CD4-positive, alpha-beta T cell treated with Interferon alpha-2 for 1 hour (primary cell): ENCODE measurements around the gene CHST11.

Experiments used
- DNase-seq, 2 donors: peaks; one replicate each; pipeline ENCODE4 v3.0.0-alpha.2; 2020 to 2022

CHST11 gene

DNA sequence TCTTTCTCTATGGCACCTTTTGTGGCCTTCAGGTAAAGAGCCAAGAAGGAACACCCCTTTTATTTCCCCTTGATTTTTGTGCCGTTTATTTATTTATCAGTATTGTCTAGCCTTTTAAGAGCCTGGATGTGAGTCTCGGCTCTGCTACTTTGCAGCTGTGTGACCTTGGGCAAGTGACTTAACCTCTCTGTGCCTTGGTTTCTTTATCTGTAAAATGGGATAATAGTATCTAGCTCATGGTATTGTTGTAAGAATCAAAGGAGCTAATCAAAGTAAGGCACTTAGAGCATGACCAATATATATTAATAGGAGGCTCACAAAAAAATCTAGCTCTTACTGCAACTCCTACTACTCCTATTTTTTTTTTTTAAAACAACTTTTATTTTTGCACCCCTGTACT lies 179.7 kb downstream of the CHST11 start:
- no peak for DNase-seq

DNA sequence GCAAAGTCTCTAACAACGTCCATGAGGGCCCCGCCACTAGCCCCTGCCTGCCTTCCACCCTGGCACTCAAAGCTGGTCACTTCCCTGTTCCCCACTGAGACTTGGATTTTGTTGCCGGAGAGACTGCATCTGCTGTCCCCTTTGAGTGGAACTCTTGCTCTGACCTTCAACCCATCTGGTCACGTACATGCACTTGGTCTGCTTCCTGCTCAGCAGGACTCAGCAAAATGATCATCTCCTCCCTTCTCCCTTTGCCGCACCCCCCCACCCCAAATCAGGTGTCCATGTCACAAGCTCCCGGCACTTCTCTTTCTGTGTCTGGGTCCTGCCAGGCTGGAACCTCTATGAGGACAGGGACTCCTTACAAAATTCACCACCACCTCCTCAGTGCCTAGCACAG lies 180.9 kb downstream of the CHST11 start:
- peak in 1 of 2 donors; percentile 12 for DNase-seq

DNA sequence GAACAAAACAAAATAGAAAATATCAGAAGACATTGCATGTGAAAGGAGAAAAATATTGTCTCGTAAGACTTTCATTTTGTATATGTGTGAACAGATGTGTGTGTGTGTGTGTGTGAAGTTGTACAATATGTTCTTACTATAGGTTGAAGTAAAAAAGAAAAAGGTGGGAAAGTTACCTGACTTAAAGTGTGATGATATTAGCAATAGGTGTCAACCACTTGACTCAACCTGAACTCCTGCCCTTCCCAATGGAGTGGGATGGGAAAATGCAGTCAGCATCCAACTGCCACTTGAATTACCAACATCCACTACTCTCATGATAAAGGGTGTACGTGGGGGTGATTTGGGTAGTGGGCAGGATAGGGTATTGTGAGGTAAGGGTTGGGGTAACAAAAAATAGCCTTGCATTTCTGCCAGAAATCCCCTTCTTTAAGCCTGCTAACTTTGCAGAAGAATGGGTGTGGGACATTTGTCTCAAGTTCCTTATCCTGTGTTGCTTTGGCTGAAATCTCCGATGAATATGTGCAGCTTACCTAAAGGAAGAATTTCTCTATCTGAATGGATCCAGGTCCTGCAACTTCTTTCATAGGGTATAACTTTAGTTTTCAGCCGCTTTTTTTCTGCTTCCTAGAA lies 181.6 kb downstream of the CHST11 start:
- no peak for DNase-seq

DNA sequence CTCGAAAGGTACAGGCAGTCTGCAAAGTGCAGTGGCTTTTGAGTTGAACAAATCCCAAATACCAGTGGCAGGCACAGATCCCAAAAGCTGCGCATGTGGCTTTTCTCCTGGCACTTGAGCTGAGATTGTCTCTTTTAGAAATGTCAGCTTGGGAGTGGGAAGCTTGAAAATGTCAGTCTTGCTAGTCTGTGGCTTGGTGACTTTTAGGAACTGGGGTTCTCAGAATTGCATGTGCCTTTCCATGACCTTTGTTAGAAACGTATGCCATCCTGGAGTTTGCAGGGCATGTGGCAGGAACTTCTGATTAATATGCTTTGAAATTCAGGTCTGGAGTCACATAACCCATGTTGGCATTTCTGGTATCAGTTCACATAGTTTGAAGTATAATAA lies 182.1 kb downstream of the CHST11 start:
- no peak for DNase-seq

DNA sequence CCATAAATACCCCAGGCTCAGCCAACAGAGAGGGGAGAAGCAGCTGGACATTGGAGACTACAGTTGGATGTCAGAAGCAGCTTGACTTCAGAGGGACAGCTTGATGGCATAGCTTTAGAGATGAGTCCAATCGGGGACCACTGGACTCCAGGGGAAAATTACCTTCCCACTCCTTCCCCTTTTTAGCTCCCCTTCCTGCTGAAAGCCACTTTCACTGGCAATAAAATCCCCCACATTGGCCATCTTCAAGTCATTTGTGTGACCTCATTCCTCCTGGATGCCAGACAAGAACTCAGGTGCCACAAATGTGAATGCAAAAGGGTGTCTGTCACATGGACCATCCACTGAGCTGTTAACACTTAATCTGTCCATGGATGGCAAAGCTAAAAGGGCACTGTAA lies 184.2 kb downstream of the CHST11 start:
- DNase-seq, result no peak

DNA sequence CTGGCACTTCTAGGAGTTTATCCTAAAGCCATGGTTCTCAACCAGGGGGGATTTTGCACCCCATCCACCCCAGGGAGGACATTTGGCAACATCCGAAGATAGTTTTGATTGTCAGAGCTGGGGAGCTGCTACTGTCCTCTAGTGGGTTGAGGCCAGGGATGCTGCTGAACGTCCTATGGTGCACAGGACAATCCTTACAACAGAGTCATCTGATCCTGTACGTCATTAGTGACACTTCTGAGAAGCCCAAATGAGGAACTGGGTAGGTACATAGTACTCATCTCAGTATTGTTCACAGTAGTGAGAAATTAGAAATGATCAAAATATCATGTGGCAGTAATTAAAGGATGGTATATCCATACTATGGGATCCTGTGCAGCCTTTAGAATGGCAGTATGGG lies 185.1 kb downstream of the CHST11 start:
- DNase-seq, result peak; percentile 20 to 60

DNA sequence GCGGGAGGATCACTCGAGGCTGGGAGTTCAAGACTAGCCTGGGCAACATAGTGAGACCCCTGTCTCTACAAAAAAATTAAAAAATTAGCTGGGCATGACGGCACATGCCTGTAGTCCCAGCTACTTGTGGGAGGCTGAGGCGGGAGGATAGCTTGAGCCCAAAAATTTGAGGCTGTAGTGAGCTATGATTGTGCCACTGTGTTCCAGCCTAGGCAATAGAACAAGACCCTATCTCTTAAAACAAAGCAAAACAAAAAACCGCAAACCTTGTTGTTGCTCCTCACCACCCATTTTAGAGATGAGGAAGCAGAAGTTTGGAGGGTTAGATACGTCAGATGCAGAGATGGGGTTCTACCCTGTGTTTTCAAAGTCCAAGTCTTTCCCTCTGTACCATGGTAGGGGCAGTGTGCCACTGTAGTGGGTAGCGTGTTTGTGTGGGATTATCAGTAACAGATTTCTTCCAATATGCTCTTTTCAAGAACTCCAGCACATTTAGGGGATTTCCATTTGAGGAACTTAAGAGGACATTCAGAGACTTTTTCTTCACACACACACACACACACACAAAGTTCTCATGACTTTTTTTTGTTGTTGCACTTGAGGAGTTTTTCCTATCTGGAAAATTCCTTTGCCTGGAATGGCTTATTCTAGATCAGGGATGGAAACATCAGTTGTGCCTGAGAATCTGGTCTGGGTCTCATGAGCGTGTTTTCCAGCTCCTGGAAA lies 186.5 kb downstream of the CHST11 start:
- peak in 1 of 2 donors; percentile 20 for DNase-seq

DNA sequence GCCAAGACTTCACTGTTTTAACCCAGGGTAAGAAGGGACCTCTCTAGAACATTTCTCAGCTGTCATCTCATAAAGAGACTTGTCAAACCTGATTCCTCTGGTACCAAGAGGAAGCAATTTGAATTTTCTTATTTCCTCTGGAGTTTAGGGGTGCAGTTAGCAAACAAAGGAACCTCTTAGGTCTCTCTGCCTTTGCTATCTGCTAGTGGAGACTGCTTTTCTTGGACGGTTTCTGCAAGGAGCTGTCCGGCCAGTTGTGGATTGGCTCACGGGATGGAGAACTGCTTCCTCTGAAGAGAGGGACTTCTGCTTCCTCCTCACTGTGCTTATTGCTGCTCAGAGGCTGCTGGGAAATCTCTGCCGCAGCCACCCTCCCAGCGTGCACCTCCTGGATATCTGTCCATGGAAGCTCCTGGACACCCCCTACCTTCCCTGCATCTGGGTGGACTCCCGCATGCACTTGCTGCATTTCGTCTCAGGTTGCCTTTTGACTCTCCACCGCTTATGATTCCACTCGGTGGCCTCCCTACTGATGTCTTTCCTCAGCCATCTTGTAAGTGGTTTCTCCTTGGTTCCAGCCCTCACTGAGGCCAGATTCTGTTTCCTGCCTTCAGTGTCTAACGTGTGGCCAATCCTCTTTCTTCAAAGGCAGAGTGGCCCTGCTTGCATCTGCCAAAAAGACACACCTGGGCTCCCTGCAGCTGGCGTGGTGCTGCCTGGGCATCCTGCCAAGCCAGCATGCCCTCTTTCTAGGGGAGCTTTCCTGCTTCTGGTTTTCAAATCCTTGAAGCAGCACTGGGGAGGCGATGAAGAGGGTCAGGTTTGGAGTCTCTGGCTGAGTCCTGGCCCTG lies 187.3 kb downstream of the CHST11 start:
- peak in 1 of 2 donors; percentile 32 for DNase-seq

DNA sequence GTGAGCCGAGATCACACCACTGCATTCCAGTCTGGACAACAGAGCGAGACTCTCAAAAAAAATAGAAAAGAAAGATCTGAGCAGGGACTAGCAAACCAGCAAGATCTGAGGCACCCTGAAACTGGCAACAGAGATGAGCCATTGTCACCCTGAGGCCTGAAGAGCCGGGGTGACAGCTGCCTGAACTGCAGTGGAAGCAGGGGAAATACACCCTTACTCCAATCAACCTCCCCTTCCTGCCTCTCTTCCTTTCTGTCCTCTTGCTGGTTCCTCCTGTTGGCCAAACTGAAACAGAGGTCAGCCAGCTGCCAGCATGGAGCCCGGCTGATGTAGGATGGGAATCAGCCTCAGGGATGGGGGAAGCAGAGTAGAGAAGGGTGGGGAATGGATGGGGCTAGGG lies 192.0 kb downstream of the CHST11 start:
- no peak for DNase-seq

DNA sequence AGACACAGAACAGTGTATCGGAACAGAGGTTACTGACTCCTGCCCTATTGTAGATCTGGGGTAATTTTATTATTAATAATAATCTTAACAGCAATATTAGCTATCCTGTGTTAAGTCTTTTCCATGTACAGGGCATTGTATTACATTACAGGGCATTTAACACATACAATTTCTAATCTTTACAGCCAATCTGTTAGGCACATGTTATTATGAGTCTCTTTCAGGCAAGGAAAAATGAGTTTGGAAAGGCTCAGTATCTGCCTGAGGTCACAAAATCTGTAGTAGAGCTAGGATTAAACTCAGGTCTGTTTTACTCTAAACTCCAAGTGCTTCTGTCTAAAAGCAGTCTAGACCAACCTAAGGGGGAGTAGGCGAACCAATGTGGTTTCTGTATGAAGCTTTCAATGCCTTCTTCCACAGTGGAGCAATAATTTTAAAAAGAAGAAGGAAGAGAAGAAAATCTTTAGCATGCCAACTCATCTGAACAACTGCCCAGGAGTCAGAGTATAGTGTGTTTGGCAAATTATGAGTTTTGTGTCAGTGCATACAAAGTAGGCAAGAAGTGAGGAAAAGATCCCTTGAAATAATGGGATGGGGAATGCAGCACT lies 192.6 kb downstream of the CHST11 start:
- no peak for DNase-seq

DNA sequence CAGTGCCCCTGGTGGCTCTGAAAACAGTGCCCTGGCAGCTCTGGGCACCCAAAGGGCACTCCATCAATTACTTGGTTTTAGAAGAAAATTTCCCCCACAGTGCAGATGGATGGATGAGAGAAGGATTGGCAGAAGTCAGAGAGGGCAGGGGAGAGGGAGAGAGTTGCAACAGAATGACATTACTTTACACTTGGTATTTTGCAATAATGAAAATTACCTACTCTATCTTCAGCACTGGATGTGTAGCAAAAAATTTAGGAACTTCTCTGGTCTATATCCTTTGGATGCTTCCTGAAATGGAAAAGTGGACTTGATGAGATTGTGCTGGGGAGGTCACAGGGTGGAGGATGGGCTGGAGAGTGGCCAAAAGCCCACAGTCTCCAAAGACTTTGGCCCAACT lies 193.2 kb downstream of the CHST11 start:
- no peak for DNase-seq

DNA sequence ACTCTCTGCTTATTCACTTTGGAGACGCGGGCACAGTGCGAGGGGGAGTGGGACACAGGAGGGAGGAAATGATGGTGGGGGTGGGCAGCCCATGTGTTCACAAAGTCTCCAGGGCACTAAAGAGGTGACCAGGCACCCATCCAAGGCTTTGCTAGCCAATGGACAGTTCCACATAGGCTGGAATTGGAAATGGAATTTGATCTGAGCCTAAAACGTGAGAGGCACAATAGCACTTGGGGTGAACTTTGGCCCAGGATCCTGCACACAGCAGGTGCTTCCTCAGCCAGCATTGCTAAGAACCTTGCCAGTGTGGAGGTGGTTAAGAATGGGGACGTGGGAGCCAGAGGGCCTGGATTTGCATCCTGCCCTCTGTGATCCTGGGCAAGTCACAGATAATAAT lies 193.8 kb downstream of the CHST11 start:
- no peak for DNase-seq

DNA sequence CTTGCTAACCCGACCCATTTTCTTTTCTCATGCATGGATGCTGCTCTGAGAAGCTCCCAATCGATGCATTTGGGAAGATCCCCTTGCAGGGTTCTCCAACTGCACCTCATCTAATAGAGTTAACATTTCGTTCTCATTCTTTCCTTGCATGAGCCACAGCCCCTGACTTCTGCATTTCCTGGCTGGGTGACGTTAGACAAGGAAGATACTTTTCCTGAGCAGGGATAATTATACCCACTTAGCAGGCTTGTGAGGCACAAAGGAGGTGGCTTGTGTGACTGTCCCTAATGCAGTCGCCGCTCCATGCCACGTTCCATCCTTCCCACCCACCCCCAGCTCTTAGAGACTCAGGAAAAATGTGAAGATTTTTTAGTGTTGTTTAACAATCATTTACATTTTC lies 195.1 kb downstream of the CHST11 start:
- no peak for DNase-seq

DNA sequence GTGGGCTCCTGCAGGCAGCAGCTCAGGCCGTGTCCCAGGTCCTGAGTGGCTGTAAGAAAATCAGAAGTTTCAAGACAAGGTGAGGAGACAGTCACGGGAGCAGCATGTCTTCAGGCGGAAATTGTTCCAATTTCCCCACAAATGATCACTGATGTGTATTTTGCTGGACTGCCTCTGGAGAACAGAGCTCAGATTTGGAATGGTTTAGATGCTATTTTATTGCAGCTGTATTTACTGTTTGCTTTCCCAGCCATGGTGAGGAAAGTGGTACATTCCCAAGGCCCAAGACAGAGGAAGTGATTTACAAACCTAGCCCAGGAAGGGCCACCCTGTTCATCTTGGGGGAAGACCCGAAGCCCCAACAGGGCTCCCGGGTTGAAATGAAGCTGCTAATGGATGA lies 195.6 kb downstream of the CHST11 start:
- DNase-seq, result no peak

DNA sequence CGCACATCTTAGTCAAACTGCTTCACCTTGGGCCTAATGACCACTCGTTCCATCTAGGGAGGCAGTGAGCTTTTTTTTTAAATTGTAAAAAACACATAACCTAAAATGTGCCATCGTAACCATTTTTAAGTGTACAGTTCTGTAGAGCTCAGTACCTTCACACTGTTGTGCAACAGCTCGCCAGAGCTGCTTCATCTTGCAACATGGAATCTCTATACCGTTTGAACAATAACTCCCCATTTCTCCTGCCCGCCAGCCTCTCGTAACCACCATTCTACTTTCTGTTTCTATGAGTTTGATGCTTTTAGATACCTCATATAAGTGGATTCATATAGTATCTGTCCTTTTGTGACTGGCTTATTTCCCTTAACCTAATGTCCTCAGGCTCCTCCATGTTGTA lies 196.2 kb downstream of the CHST11 start:
- DNase-seq, result no peak

DNA sequence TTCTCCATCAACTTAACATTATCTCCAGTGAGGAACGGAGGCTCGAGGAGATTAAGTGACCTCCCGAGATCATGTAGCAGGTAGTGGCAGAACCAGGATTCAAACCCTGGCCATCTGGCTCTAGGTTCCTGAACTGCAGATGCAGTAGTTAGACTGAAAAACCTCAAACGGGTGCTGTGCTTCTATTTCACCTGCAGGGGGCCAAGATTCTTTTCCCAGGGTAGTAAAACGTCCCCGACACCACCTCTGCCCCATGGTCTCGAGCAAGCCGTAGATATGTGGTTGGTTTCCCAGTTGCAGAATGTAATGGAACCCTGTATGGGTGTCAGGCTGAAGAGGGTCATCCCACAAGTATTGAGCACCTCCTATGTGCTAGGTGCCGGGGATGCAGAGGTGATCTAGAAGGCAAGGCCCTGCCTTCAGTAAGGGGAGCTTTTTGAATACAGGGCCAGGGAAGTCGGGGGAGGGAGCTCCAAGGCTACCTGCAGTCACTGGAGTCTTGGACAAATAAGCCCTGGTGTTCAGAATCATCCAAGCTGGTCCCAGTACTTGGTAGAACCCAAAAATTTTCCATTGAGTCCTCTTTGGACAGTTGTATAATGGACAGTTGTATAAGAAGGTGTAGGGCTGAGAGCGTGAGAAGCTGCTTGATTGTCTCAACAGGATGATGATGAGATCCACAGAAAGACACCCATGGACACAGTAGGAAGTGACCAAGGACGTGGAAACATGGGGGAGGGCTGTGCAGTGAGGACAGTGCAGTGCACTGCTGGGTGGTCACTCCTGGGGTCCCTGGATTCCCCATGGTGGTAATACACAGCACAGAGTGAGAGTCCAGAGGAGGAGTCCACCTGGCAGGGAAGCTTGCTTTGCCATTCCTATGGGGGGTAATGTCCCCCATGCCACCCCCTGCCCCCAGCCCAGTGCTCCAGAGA lies 197.2 kb downstream of the CHST11 start:
- DNase-seq, result peak in 1 of 2 donors; percentile 44

DNA sequence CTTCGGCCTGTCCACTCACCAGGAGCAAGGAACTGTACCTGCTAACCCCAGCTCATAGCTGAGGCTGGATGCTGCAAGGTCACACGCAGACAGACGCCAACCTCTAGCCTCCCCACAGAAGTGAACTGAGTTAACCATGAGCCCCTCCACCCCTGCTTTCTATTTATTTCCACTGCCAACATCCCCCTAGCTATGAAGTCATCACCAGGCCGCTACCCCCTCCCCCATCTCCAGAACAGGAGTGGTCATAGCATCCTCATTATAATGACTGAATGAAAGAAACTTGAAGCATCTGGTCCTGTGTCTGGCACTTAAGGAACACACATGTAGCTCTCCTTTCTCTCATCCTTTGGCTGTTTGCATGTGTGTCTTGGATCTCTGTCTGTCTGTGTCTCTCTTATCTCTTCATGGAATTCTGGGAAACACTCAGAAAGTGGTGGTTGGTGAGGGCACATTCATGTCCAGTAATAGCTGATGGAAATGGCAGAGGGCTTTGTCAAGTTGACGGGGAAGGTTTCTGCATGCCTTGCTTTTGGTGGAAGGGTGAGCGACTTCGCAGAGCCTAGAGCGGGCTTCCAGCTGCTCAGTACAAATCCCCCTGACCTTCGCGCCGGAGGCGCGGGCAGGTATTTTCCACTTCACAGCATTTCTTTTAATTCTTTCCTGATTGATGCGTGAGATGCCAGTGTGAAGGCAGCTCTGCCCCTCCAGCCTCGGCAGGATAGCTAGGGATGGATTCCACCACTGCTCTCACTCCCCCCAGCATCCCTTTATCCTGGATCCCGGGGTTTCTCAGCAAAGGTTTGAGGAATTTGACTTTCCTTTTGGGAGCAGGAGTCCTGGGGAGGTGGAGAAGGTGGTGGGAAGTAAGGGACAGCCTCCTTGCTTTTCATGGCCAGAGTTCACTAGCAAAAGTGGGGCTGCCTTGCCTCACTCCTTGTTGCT lies 198.2 kb downstream of the CHST11 start:
- no peak for DNase-seq

DNA sequence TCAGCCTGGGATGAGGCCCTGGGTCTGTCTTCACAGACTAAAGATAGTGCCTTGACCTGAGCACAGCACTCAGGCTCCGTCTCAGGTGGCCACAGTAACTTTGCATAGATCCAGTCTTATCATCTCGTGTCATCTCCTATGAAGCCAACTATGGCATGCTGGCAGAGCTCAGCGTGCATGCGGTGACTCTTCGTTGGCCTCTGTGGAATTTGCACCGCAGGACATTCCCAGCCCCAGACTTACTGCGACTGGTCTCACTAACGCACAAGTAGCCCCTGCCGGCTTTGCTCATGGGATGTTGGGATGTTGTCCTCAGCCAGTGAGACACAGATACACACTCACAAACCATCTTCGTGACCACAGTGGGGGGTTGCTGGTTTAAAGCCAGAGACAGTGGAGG lies 199.6 kb downstream of the CHST11 start:
- no peak for DNase-seq

DNA sequence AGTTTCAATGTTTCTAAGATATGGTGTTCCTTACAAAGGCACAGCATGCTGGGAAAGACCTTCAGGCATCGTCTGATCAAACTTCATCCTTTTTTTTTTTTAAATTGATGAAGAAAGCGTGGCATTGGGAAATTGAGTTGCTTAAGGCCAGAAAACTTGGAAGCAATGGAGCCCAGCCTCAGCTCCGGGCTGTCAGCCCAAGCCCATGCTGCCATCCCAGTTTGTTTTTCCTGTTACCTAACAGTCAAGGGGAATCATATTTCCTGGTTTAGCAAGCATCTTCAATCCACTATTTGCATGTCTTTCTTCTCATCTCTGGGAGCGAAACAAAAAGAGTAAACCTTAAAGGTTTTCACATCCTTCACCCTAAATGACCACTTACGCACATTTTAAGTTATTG lies 200.2 kb downstream of the CHST11 start:
- DNase-seq, result no peak

DNA sequence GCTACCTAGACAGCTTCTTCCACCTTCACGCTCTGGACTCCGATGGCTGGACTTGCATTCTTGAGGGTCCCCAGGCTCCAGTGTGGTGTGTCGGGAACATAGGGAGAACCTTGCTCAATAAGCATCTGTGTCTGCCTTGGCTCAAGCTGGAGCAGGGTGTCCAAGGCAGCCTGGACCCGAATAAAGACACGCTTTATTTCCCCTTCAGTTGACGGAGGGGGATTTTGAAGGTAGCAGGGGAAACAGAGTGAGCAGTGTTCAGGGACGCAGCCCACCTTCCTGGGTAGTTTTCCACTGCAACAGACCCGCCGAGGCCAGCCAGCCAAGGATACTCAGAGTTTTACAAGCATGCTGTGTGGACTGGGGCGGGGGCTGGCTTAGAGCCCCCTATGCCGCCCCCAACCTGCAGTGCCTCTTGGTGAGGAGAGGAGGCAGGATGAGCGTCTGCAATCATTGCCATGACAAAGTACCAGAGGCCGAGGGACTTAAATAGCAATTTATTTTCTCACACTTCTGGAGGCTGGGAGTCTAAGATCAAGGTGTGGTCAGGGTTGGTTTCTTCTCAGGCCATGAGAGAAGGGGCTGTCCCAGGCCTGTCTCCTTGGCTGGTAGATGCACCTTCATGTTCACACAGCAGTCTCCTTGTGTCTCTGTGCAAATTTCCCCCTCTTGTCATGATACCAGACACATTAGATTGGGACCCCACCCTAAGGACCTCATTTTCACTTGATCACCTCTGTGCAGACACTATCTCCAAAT lies 201.2 kb downstream of the CHST11 start:
- no peak for DNase-seq
